Limb (tissue), 2 donors: Measurements from ENCODE around the gene RPS28.

ENCODE experiments used
- DNase-seq, 2 donors: peaks; one replicate each; pipeline ENCODE4 v3.0.0-alpha.2; 2016; ENCODE audit errors: extremely low spot score in 2 of 2

Gene RPS28

GRCh38 chr19:8319807-8320520 is 1.3 kb upstream of the RPS28 start:
- no peak for DNase-seq

- no peak for DNase-seq
Measured at GRCh38 chr19:8320564-8321066, 681 bp upstream of the RPS28 start.

GRCh38 chr19:8321986-8322637 is 816 bp downstream of the RPS28 start:
- DNase-seq = no peak

- DNase-seq = no peak
Measured at GRCh38 chr19:8322638-8322997, 1.3 kb downstream of the RPS28 start.

GRCh38 chr19:8323781-8324185 is 2.5 kb downstream of the RPS28 start:
- no peak for DNase-seq

- DNase-seq = no peak
Measured at GRCh38 chr19:8324186-8325050, 3.1 kb downstream of the RPS28 start.

GRCh38 chr19:8325454-8325853 is 4.2 kb downstream of the RPS28 start:
- no peak for DNase-seq

GRCh38 chr19:8329996-8330395 is 8.7 kb downstream of the RPS28 start:
- DNase-seq = no peak

GRCh38 chr19:8331263-8331845 is 10.1 kb downstream of the RPS28 start:
- DNase-seq = no peak

- DNase-seq = no peak
Measured at GRCh38 chr19:8332976-8333766, 11.9 kb downstream of the RPS28 start.

GRCh38 chr19:8333767-8334457 is 12.6 kb downstream of the RPS28 start:
- DNase-seq = no peak

GRCh38 chr19:8334458-8335342 is 13.4 kb downstream of the RPS28 start:
- DNase-seq = peak; percentile 64 to 77

- no peak for DNase-seq
Measured at GRCh38 chr19:8335343-8336071, 14.2 kb downstream of the RPS28 start.

- no peak for DNase-seq
Measured at GRCh38 chr19:8336072-8336569, 14.8 kb downstream of the RPS28 start.

- DNase-seq = no peak
Measured at GRCh38 chr19:8336660-8337059, 15.4 kb downstream of the RPS28 start.

- DNase-seq = no peak
Measured at GRCh38 chr19:8337728-8338127, 16.4 kb downstream of the RPS28 start.

GRCh38 chr19:8338835-8339234 is 17.5 kb downstream of the RPS28 start:
- no peak for DNase-seq

- no peak for DNase-seq
Measured at GRCh38 chr19:8340341-8341096, 19.2 kb downstream of the RPS28 start.
